Measurements from ENCODE around the gene TMC7.

TMC7 gene

GRCh38 chr16:19092653-19093410 lies 109.1 kb downstream of the TMC7 start:
- no peak for DNase-seq

- no peak for DNase-seq
These were observed 110.2 kb downstream of the TMC7 start for GRCh38 chr16:19093631-19094541.

- DNase-seq: no peak
These were observed 111.0 kb downstream of the TMC7 start for GRCh38 chr16:19094542-19095365.

DNA sequence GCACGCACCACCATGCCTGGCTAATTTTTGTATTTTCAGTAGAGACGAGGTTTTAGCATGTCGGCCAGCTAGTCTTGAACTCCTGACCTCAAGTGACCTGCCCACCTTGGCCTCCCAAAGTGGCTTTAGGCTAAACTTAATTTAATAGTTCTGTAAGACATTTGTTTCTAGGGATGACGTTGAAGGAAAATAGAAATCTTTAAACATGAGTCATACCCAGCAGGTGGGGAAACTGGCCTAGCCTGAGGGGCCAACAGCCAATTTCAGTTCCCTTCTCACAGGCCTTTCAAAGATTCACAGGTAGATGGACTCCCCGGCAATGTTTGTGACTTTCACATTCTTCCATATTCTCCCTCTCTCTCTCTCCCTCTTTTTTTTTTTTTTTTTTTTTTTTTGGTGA lies 111.9 kb downstream of the TMC7 start:
- DNase-seq: no peak

DNA sequence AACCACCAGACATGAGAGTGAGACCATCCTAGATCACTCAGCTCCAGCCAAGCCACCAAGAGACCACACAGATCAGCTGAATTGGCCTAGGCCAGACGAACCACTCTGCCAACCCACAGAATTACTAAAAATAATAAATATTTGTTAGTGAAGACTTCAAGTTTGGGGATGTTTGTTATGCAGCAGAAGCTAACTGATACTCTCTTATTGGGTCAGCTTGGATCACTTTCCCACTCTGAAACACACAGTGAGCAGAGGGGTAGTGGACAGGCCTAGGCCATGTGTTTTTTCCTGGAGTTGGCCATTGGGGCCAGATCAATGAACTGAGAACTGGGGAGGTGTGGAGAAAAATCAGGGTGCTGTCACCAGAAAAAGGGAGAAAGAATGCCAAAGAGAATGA lies 114.4 kb downstream of the TMC7 start:
- no peak for DNase-seq

GRCh38 chr16:19102187-19102872 lies 118.6 kb downstream of the TMC7 start:
- DNase-seq: no peak

GRCh38 chr16:19104607-19105006 lies 120.9 kb downstream of the TMC7 start:
- no peak for DNase-seq

DNA sequence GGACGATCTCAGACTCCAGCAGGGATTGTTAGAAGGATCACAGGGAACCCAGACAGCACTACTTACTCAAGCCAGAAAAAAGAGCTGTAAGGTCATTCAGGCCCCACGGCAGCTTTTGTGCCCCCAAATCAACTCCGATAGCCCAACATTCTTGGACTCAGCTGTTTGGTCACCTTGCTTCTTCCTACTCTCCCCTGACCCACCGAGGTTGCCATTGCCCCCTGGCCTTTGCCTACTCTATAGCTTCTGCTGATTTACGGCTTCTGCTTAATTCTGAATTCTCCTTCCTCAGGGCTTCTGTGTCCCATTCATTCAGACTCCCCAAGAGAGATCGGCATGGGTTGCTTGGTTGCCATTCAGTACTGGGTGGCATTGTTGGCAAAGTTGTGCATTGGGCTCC lies 121.4 kb downstream of the TMC7 start:
- DNase-seq: no peak

DNA sequence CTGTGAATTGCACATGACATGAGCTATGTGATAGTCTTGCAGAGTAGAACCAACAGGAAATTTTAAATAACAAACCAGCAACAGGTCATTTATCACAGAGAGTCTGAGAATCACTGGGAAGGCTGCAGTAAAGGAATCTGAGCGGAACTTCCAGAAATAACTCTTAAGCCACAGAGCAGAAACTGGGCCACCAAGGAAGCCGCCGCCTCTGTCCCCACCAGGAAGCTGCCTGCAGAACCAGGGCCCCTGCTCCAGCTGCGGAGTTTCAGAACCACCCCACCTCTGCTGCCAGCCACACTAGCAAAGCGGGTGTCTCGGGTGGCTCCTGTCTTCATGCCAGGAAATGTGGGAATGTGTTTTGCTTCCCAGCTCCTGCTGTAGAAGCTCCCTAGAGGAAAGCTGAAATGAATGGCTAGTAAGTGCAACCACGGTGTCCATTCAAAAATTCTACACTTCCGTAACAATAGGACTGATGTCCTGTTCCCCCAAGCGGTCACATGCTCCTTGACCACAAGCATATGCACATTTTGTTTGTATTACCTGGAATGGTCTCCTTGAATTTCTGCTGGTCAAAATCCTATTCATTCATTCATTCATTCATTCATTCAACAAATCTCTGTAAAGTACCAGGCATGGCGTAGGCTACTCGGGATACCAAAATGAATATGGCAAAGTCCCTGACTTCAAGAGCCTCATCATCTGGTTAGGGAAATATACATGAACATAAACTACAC lies 122.3 kb downstream of the TMC7 start:
- DNase-seq: no peak

DNA sequence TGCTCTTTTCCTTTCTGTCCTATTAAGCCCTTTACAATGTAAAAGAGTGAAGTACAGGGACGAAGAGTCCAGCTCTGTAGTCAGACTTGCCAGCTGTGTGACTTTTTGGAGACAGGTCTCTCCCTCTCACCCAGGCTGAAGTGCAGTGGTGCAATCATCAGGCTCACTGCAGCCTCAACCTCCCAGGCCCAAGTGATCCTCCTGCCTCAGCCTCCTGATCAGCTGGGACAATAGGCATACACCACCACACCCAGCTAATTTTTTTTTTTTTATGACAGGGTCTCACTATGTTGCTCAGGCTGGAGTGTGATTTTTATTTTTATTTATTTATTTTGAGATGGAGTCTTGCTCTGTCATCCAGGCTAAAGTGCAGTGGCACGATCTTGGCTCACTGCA lies 122.9 kb downstream of the TMC7 start:
- no peak for DNase-seq

DNA sequence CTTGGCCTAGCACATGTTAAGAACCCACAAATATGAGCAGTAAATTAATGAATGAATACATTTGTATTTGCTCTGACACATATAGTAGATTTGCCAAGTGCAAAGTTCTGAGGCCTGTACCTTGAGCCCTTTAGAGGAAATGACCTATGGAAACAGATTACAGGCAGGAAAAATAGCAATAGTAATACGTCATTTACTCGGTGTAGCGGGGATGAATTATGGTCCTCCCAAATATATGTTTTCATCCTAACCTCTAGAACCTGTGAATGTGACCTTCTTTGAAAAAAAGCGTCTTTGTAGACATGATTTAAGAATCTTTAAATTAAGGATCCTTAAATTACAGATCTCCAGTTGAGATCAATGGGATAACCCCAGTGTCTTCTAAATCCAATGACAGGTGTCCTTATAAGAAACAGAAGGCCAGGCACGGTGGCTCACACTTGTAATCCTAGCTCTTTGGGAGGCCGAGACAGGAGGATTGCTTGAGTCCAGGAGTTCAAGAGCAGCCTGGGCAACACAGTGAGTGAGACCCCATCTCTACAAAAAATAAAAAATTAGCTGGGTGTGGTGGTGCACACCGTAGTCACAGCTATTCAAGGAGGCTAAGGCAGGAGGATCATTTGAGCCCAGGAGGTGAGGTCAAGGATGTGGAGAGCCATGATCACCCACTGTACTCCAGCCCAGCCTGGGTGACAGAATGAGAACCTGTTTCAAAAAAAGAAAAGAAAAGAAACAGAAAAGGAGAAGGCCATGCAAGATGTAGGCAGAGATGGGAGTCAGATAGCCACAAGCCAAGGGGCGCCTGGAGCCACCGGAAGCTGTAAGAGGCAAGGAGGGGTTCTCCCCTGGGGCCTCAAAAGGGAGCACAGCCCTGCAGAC lies 124.9 kb downstream of the TMC7 start:
- no peak for DNase-seq

- no peak for DNase-seq
These were observed 125.5 kb downstream of the TMC7 start for GRCh38 chr16:19109288-19109664.

GRCh38 chr16:19110537-19111360 lies 127.0 kb downstream of the TMC7 start:
- no peak for DNase-seq

DNA sequence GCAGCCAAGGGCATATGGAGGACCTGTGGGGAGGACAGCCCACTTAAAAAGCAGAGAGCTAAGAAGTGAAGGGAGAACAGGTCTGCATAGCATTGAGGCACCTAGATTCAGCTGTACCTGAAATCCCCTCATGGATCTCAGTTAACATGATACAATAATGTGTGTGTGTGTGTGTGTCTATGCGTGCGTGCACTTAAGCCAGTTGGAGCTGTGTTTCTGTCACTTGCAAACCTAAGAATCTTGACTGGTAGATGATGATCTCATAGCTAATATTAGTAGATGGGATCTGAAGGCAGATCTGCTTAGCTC lies 128.3 kb downstream of the TMC7 start:
- no peak for DNase-seq
